MM.1S (cell line): Measurements from ENCODE around the gene PRKCE.

Experiments used
- DNase-seq: peaks from one replicate; pipeline ENCODE4 v3.0.0-alpha.2; 2015
- H2AFZ ChIP-seq: fragments of 300-600 bp; sonication (generic); 2 replicates; pipeline ENCODE4 v1.6.0; 2016; ENCODE audit warnings: antibody characterized with exemption, low read length
- H3F3A ChIP-seq: fragments of 300-600 bp; sonication (generic); 2 replicates; pipeline ENCODE4 v1.6.1; 2016; ENCODE audit warnings: mild to moderate bottlenecking, antibody characterized with exemption, low read length, moderate library complexity, mixed read lengths; ENCODE audit not compliant: insufficient read depth
- H3K27ac ChIP-seq: fragments of 300-600 bp; sonication (generic); 2 replicates; pipeline ENCODE4 v1.5.1; 2016; ENCODE audit warnings: mild to moderate bottlenecking, low read length
- H3K27me3 ChIP-seq: fragments of 300-600 bp; sonication (generic); replicated peaks from 2 replicates; pipeline ENCODE4 v1.6.0; 2016; ENCODE audit warnings: low read length; ENCODE audit not compliant: insufficient read depth
- H3K36me3 ChIP-seq: fragments of 300-600 bp; sonication (generic); replicated peaks from 2 replicates; pipeline ENCODE4 v1.6.1; 2016; ENCODE audit warnings: mild to moderate bottlenecking, low read length, mixed read lengths; ENCODE audit not compliant: insufficient read depth
- H3K4me1 ChIP-seq: fragments of 300-600 bp; sonication (generic); 2 replicates; pipeline ENCODE4 v1.6.1; 2016; ENCODE audit warnings: low read length, mixed read lengths
- H3K4me2 ChIP-seq: fragments of 300-600 bp; sonication (generic); 2 replicates; pipeline ENCODE4 v1.6.0; 2016; ENCODE audit warnings: low read depth, low read length
- H3K4me3 ChIP-seq: fragments of 300-600 bp; sonication (generic); 2 replicates; pipeline ENCODE4 v1.5.1; 2016; ENCODE audit warnings: low read length, mixed read lengths
- H3K79me2 ChIP-seq: fragments of 300-600 bp; sonication (generic); 2 replicates; pipeline ENCODE4 v1.6.1; 2016; ENCODE audit warnings: mixed run types, low read length, mixed read lengths
- H3K9ac ChIP-seq: fragments of 300-600 bp; sonication (generic); 2 replicates; pipeline ENCODE4 v1.6.1; 2016; ENCODE audit warnings: low read length, mixed read lengths
- H3K9me2 ChIP-seq: fragments of 300-600 bp; sonication (generic); replicated peaks from 2 replicates; pipeline ENCODE4 v1.6.1; 2016; ENCODE audit warnings: mild to moderate bottlenecking, low read length, mixed read lengths; ENCODE audit not compliant: insufficient read depth
- H3K9me3 ChIP-seq: fragments of 300-600 bp; sonication (generic); replicated peaks from 2 replicates; pipeline ENCODE4 v1.6.1; 2016; ENCODE audit warnings: mild to moderate bottlenecking, low read length, mixed read lengths; ENCODE audit not compliant: insufficient read depth
- H4K20me1 ChIP-seq: fragments of 300-600 bp; sonication (generic); 2 replicates; pipeline ENCODE4 v1.6.1; 2016; ENCODE audit warnings: mild to moderate bottlenecking, low read length, moderate library complexity, mixed read lengths; ENCODE audit not compliant: insufficient read depth
- CTCF ChIP-seq: fragments of 300-600 bp; sonication (generic); IDR thresholded peaks from 2 replicates; pipeline ENCODE4 v1.5.1; 2016; ENCODE audit warnings: antibody characterized with exemption, low read length, mixed read lengths
- EZH2 ChIP-seq: fragments of 300-600 bp; sonication (generic); optimal IDR thresholded peaks from 2 replicates; pipeline ENCODE3; 2017; ENCODE audit warnings: low read depth, mild to moderate bottlenecking, antibody characterized with exemption, low read length, mixed read lengths
- EZH2phosphoT487 ChIP-seq: fragments of 300-600 bp; sonication (generic); IDR thresholded peaks from 2 replicates; pipeline ENCODE4 v1.6.1; 2018; ENCODE audit warnings: antibody characterized with exemption, low read length

The PRKCE gene

GRCh38 chr2:45980161-45980865, 328.8 kb downstream of the PRKCE start:
- no peaks in the 10 kb centered on the region for H3K9me3 ChIP-seq
- H4K20me1 ChIP-seq = no peaks in the 10 kb centered on the region
- H3K4me2 ChIP-seq = no peak overlapping the region
- no peak for DNase-seq
- peaks cover 9% of the 10 kb centered on the region; the same call in 1 of the 2 replicates for H3K4me1 ChIP-seq
- H3K79me2 ChIP-seq = no peaks in the 10 kb centered on the region
- no peaks in the 10 kb centered on the region for H3K9me2 ChIP-seq
- no peak for TF ChIP-seq CTCF
- H2AFZ ChIP-seq = no peak overlapping the region
- no peak overlapping the region for H3K9ac ChIP-seq
- no peaks in the 10 kb centered on the region for H3K36me3 ChIP-seq
- no peaks in the 10 kb centered on the region for H3K27me3 ChIP-seq
- H3K27ac ChIP-seq = no peak overlapping the region
- no peaks in the 10 kb centered on the region for H3F3A ChIP-seq
- no peak overlapping the region for H3K4me3 ChIP-seq

GRCh38 chr2:45981384-45981930, 330.0 kb downstream of the PRKCE start:
- no peak overlapping the region for H3K4me3 ChIP-seq
- no peaks in the 10 kb centered on the region for H4K20me1 ChIP-seq
- no peak for DNase-seq
- H3K9ac ChIP-seq = no peak overlapping the region
- no peaks in the 10 kb centered on the region for H3K27me3 ChIP-seq
- no peak overlapping the region for H3K4me2 ChIP-seq
- no peak overlapping the region for H2AFZ ChIP-seq
- H3K4me1 ChIP-seq = peaks cover 9% of the 10 kb centered on the region; the same call in 1 of the 2 replicates
- no peaks in the 10 kb centered on the region for H3K36me3 ChIP-seq
- no peaks in the 10 kb centered on the region for H3K9me3 ChIP-seq
- H3K9me2 ChIP-seq = no peaks in the 10 kb centered on the region
- H3K79me2 ChIP-seq = no peaks in the 10 kb centered on the region
- no peak overlapping the region for H3K27ac ChIP-seq
- H3F3A ChIP-seq = no peaks in the 10 kb centered on the region
- TF ChIP-seq EZH2 (no peak), CTCF (no peak), EZH2phosphoT487 (no peak)

GRCh38 chr2:45982096-45982495, 330.6 kb downstream of the PRKCE start:
- H3K9me3 ChIP-seq = no peaks in the 10 kb centered on the region
- no peaks in the 10 kb centered on the region for H3K27me3 ChIP-seq
- H3K4me2 ChIP-seq = no peak overlapping the region
- no peak overlapping the region for H3K9ac ChIP-seq
- H3K79me2 ChIP-seq = no peaks in the 10 kb centered on the region
- TF ChIP-seq CTCF (no peak), EZH2phosphoT487 (no peak), EZH2 (no peak)
- no peaks in the 10 kb centered on the region for H3F3A ChIP-seq
- H3K4me3 ChIP-seq = no peak overlapping the region
- H2AFZ ChIP-seq = no peak overlapping the region
- no peak for DNase-seq
- no peaks in the 10 kb centered on the region for H3K9me2 ChIP-seq
- no peaks in the 10 kb centered on the region for H3K36me3 ChIP-seq
- H3K27ac ChIP-seq = no peak overlapping the region
- H4K20me1 ChIP-seq = no peaks in the 10 kb centered on the region
- H3K4me1 ChIP-seq = peaks cover 9% of the 10 kb centered on the region; the same call in 1 of the 2 replicates
